ENCODE data around the gene AK1. TPM values are rescaled to one million over a fixed set of nuclear protein-coding genes. Genes with fewer than 3 reads are reported as not detected.

AK1 gene
- polyA plus RNA-seq, 2 donors = 51.7 to 68.4 TPM

- peak within 1 kb of the TSS; percentile 73 to 75 for H3K27ac ChIP-seq (ENCODE audit: low read depth in 2 of 2, low read length in 1 of 2)
- H3K9me3 ChIP-seq (ENCODE audit: control insufficient read depth in 2 of 2, insufficient read depth in 1 of 2, low read depth in 1 of 2, low read length in 1 of 2) = peaks cover 0 to 3% of the 10 kb centered on the region in 2 donors
- peaks cover 0 to 4% of the 10 kb centered on the region in 2 donors for H3K4me1 ChIP-seq (ENCODE audit: control insufficient read depth in 2 of 2, insufficient read depth in 2 of 2, low read length in 1 of 2)
- no peaks in the 10 kb centered on the region for H3K27me3 ChIP-seq (ENCODE audit: control insufficient read depth in 1 of 2, insufficient read depth in 2 of 2, low read length in 2 of 2)
- WGBS, 2 donors = 29 to 34% methylated on average over 26 to 37 of the region's 37 CpGs
- no peaks in the 10 kb centered on the region for H3K36me3 ChIP-seq (ENCODE audit: control insufficient read depth in 2 of 2, insufficient read depth in 2 of 2, low read length in 1 of 2)
- peak within 1 kb of the TSS; percentile 29 to 56 for H3K4me3 ChIP-seq (ENCODE audit: low read depth in 1 of 2, low read length in 2 of 2)
Observed at GRCh38 chr9:127854184-127854806, 23.2 kb downstream of the AK1 start, which contains the start of gene ENG. TSS of gene ENG (minus strand) at chr9:127854658. CDS start at chr9:127854355, 303 bp downstream.

- Histone ChIP-seq H3K4me3 (ENCODE audit: low read depth in 1 of 2, low read length in 2 of 2) (peak overlapping the region; percentile 29 to 56), H3K9me3 (ENCODE audit: control insufficient read depth in 2 of 2, insufficient read depth in 1 of 2, low read depth in 1 of 2, low read length in 1 of 2) (peaks cover 0 to 5% of the 10 kb centered on the region in 2 donors), H3K4me1 (ENCODE audit: control insufficient read depth in 2 of 2, insufficient read depth in 2 of 2, low read length in 1 of 2) (peaks cover 0 to 4% of the 10 kb centered on the region in 2 donors), H3K36me3 (ENCODE audit: control insufficient read depth in 2 of 2, insufficient read depth in 2 of 2, low read length in 1 of 2) (no peaks in the 10 kb centered on the region), H3K27ac (ENCODE audit: low read depth in 2 of 2, low read length in 1 of 2) (peak overlapping the region; percentile 73 to 75), H3K27me3 (ENCODE audit: control insufficient read depth in 1 of 2, insufficient read depth in 2 of 2, low read length in 2 of 2) (no peaks in the 10 kb centered on the region)
- 52 to 57% methylated on average over 13 of the region's 13 CpGs for WGBS, 2 donors
Observed at GRCh38 chr9:127853312-127854183, 23.9 kb downstream of the AK1 start.

- peak overlapping the region; percentile 20 to 56 for H3K4me3 ChIP-seq (ENCODE audit: low read depth in 1 of 2, low read length in 2 of 2)
- H3K4me1 ChIP-seq (ENCODE audit: control insufficient read depth in 2 of 2, insufficient read depth in 2 of 2, low read length in 1 of 2) = peaks cover 0 to 4% of the 10 kb centered on the region in 2 donors
- WGBS, 2 donors = 74 to 80% methylated on average over 9 of the region's 9 CpGs
- H3K27ac ChIP-seq (ENCODE audit: low read depth in 2 of 2, low read length in 1 of 2) = peak overlapping the region; percentile 8 to 73
- no peaks in the 10 kb centered on the region for H3K36me3 ChIP-seq (ENCODE audit: control insufficient read depth in 2 of 2, insufficient read depth in 2 of 2, low read length in 1 of 2)
- no peaks in the 10 kb centered on the region for H3K27me3 ChIP-seq (ENCODE audit: control insufficient read depth in 1 of 2, insufficient read depth in 2 of 2, low read length in 2 of 2)
- H3K9me3 ChIP-seq (ENCODE audit: control insufficient read depth in 2 of 2, insufficient read depth in 1 of 2, low read depth in 1 of 2, low read length in 1 of 2) = peaks cover 0 to 6% of the 10 kb centered on the region in 2 donors
Observed at GRCh38 chr9:127852829-127853228, 24.6 kb downstream of the AK1 start.

- WGBS, 2 donors = 87 to 88% methylated on average over 17 of the region's 17 CpGs
- Histone ChIP-seq H3K27ac (ENCODE audit: low read depth in 2 of 2, low read length in 1 of 2) (no peak overlapping the region), H3K4me1 (ENCODE audit: control insufficient read depth in 2 of 2, insufficient read depth in 2 of 2, low read length in 1 of 2) (peaks cover 0 to 8% of the 10 kb centered on the region in 2 donors), H3K4me3 (ENCODE audit: low read depth in 1 of 2, low read length in 2 of 2) (no peak overlapping the region), H3K27me3 (ENCODE audit: control insufficient read depth in 1 of 2, insufficient read depth in 2 of 2, low read length in 2 of 2) (no peaks in the 10 kb centered on the region), H3K9me3 (ENCODE audit: control insufficient read depth in 2 of 2, insufficient read depth in 1 of 2, low read depth in 1 of 2, low read length in 1 of 2) (peaks cover 0 to 6% of the 10 kb centered on the region in 2 donors), H3K36me3 (ENCODE audit: control insufficient read depth in 2 of 2, insufficient read depth in 2 of 2, low read length in 1 of 2) (no peaks in the 10 kb centered on the region)
Observed at GRCh38 chr9:127850286-127850830, 27.1 kb downstream of the AK1 start.

GRCh38 chr9:127848756-127849504, 28.5 kb downstream of the AK1 start:
- Histone ChIP-seq H3K9me3 (ENCODE audit: control insufficient read depth in 2 of 2, insufficient read depth in 1 of 2, low read depth in 1 of 2, low read length in 1 of 2) (peaks cover 0 to 6% of the 10 kb centered on the region in 2 donors), H3K4me1 (ENCODE audit: control insufficient read depth in 2 of 2, insufficient read depth in 2 of 2, low read length in 1 of 2) (peaks cover 2 to 4% of the 10 kb centered on the region in 2 donors), H3K4me3 (ENCODE audit: low read depth in 1 of 2, low read length in 2 of 2) (no peak overlapping the region), H3K27ac (ENCODE audit: low read depth in 2 of 2, low read length in 1 of 2) (no peak overlapping the region), H3K36me3 (ENCODE audit: control insufficient read depth in 2 of 2, insufficient read depth in 2 of 2, low read length in 1 of 2) (no peaks in the 10 kb centered on the region), H3K27me3 (ENCODE audit: control insufficient read depth in 1 of 2, insufficient read depth in 2 of 2, low read length in 2 of 2) (no peaks in the 10 kb centered on the region)
- 90% methylated on average over 9 to 10 of the region's 10 CpGs for WGBS, 2 donors

- Histone ChIP-seq H3K27ac (ENCODE audit: low read depth in 2 of 2, low read length in 1 of 2) (no peak overlapping the region), H3K4me3 (ENCODE audit: low read depth in 1 of 2, low read length in 2 of 2) (no peak overlapping the region), H3K27me3 (ENCODE audit: control insufficient read depth in 1 of 2, insufficient read depth in 2 of 2, low read length in 2 of 2) (no peaks in the 10 kb centered on the region), H3K4me1 (ENCODE audit: control insufficient read depth in 2 of 2, insufficient read depth in 2 of 2, low read length in 1 of 2) (peaks cover 2 to 4% of the 10 kb centered on the region in 2 donors), H3K9me3 (ENCODE audit: control insufficient read depth in 2 of 2, insufficient read depth in 1 of 2, low read depth in 1 of 2, low read length in 1 of 2) (peaks cover 0 to 6% of the 10 kb centered on the region in 2 donors), H3K36me3 (ENCODE audit: control insufficient read depth in 2 of 2, insufficient read depth in 2 of 2, low read length in 1 of 2) (no peaks in the 10 kb centered on the region)
- 74 to 75% methylated on average over 12 of the region's 12 CpGs for WGBS, 2 donors
Observed at GRCh38 chr9:127847833-127848755, 29.4 kb downstream of the AK1 start.

- Histone ChIP-seq H3K4me3 (ENCODE audit: low read depth in 1 of 2, low read length in 2 of 2) (no peak overlapping the region), H3K4me1 (ENCODE audit: control insufficient read depth in 2 of 2, insufficient read depth in 2 of 2, low read length in 1 of 2) (peaks cover 2 to 4% of the 10 kb centered on the region in 2 donors), H3K36me3 (ENCODE audit: control insufficient read depth in 2 of 2, insufficient read depth in 2 of 2, low read length in 1 of 2) (no peaks in the 10 kb centered on the region), H3K27me3 (ENCODE audit: control insufficient read depth in 1 of 2, insufficient read depth in 2 of 2, low read length in 2 of 2) (no peaks in the 10 kb centered on the region), H3K27ac (ENCODE audit: low read depth in 2 of 2, low read length in 1 of 2) (peak overlapping the region in 1 of 2 donors; percentile 17), H3K9me3 (ENCODE audit: control insufficient read depth in 2 of 2, insufficient read depth in 1 of 2, low read depth in 1 of 2, low read length in 1 of 2) (peaks cover 0 to 6% of the 10 kb centered on the region in 2 donors)
- WGBS, 2 donors = 65 to 76% methylated on average over 6 of the region's 6 CpGs
Observed at GRCh38 chr9:127847178-127847510, 30.3 kb downstream of the AK1 start.

GRCh38 chr9:127846443-127847177, 30.9 kb downstream of the AK1 start:
- WGBS, 2 donors = 41 to 42% methylated on average over 18 of the region's 18 CpGs
- no peaks in the 10 kb centered on the region for H3K36me3 ChIP-seq (ENCODE audit: control insufficient read depth in 2 of 2, insufficient read depth in 2 of 2, low read length in 1 of 2)
- H3K4me1 ChIP-seq (ENCODE audit: control insufficient read depth in 2 of 2, insufficient read depth in 2 of 2, low read length in 1 of 2) = peaks cover 2 to 4% of the 10 kb centered on the region in 2 donors
- H3K27me3 ChIP-seq (ENCODE audit: control insufficient read depth in 1 of 2, insufficient read depth in 2 of 2, low read length in 2 of 2) = no peaks in the 10 kb centered on the region
- peaks cover 0 to 6% of the 10 kb centered on the region in 2 donors for H3K9me3 ChIP-seq (ENCODE audit: control insufficient read depth in 2 of 2, insufficient read depth in 1 of 2, low read depth in 1 of 2, low read length in 1 of 2)
- H3K4me3 ChIP-seq (ENCODE audit: low read depth in 1 of 2, low read length in 2 of 2) = no peak overlapping the region
- peak overlapping the region in 1 of 2 donors; percentile 17 for H3K27ac ChIP-seq (ENCODE audit: low read depth in 2 of 2, low read length in 1 of 2)
